Activated CD8-positive, alpha-beta T cell treated with anti-CD3 and anti-CD28 coated beads for 36 hours (primary cell): ENCODE results near the gene ATRAID. TPM values are rescaled to one million over a fixed set of nuclear protein-coding genes. Genes with fewer than 3 reads are reported as not detected.
A peak's percentile ranks its signal among the peaks of the same experiment; 100 is the strongest.

Experiments used
- ATAC-seq: fragments of 200-7000 bp; cut with Tn5 transposase; one replicate; pipeline ENCODE4 v1.10.0; 2021; ENCODE audit warnings: mild to moderate bottlenecking, moderate library complexity
- CTCF ChIA-PET: fragments of 350-600 bp; sonication (Branson Sonifier 250); formaldehyde crosslinking; loops from one replicate; lab custom pipeline; 2021; ENCODE audit warnings: antibody characterized with exemption; lab: Charles Lee
- POLR2A ChIA-PET: fragments of 350-600 bp; sonication (Branson Sonifier 250); formaldehyde crosslinking; loops from one replicate; lab custom pipeline; 2021; ENCODE audit warnings: antibody characterized with exemption; lab: Charles Lee
- DNase-seq: peaks from one replicate; pipeline ENCODE4 v3.0.0-alpha.2; 2020
- H3K27ac Mint-ChIP-seq: one replicate; pipeline ENCODE4 v1.8.0; 2021; ENCODE audit warnings: mild to moderate bottlenecking, mixed read lengths
- H3K27me3 Mint-ChIP-seq: one replicate; pipeline ENCODE4 v1.8.0; 2021; ENCODE audit warnings: mixed read lengths
- H3K36me3 Mint-ChIP-seq: one replicate; pipeline ENCODE4 v1.8.0; 2021; ENCODE audit warnings: low read depth, mixed read lengths
- H3K4me1 Mint-ChIP-seq: one replicate; pipeline ENCODE4 v1.8.0; 2021; ENCODE audit warnings: low read depth, mixed read lengths
- H3K4me3 Mint-ChIP-seq: one replicate; pipeline ENCODE4 v1.8.0; 2021; ENCODE audit warnings: mild to moderate bottlenecking, moderate library complexity, mixed read lengths
- H3K9me3 Mint-ChIP-seq: one replicate; pipeline ENCODE4 v1.8.0; 2021; ENCODE audit warnings: mixed read lengths
- CTCF ChIP-seq: fragments of 200-600 bp; IDR thresholded peaks from one replicate; pipeline ENCODE4 v1.8.0; 2022; ENCODE audit warnings: antibody characterized with exemption, mild to moderate bottlenecking
- intact Hi-C: fragments of 100-400 bp; cut with micrococcal nuclease; formaldehyde crosslinking; loops from one replicate; pipeline ENCODE4 v1.10.0; 2022
- total RNA-seq, 2 experiments: library from RNA; stranded (reverse); gene quantifications; one replicate each; pipeline ENCODE4 v1.2.3, GENCODE V29; 2021

The ATRAID gene
- total RNA-seq, 2 experiments from 2014 or later: 62.6 to 65.2 TPM

- H3K4me1 Mint-ChIP-seq: peaks cover 24% of the 10 kb centered on the region
Observed at GRCh38 chr2:27263287-27264252, 51.7 kb downstream of the ATRAID start.

GRCh38 chr2:27264253-27264752 is 52.5 kb downstream of the ATRAID start:
- POLR2A ChIA-PET: interaction anchor here (1.0 to 1.6 kb wide), 6 partner anchors 13 to 53 kb away, joined by 3 to 7 read pairs (median 4); partner anchors contain the start of genes ATRAID and SLC5A6
- DNase-seq: peak; percentile 28
- peaks cover 24% of the 10 kb centered on the region for H3K4me1 Mint-ChIP-seq
- no peaks in the 10 kb centered on the region for H3K9me3 Mint-ChIP-seq
- H3K4me3 Mint-ChIP-seq: peak overlapping the region; percentile 66
- TF ChIP-seq CTCF: no peak
- peak; percentile 26 for ATAC-seq
- H3K27me3 Mint-ChIP-seq: peaks cover 40% of the 10 kb centered on the region
- no peaks in the 10 kb centered on the region for H3K36me3 Mint-ChIP-seq
- H3K27ac Mint-ChIP-seq: no peak overlapping the region
- intact Hi-C loops: no loop called here
- CTCF ChIA-PET: interaction anchor here (0.7 to 5.5 kb wide), 10 partner anchors 9 to 177 kb away, joined by 3 to 76 read pairs (median 4); partner anchors contain the start of genes ABHD1 and TRIM54

More at GRCh38 chr2:27263287-27264252, 51.7 kb downstream of the ATRAID start:
- DNase-seq (no peak), ATAC-seq (peak; percentile 3)
- peaks cover 44% of the 10 kb centered on the region for H3K27me3 Mint-ChIP-seq
- ChIA-PET POLR2A (interaction anchor here (0.6 to 1.6 kb wide), 4 partner anchors 15 to 52 kb away, joined by 3 to 4 read pairs (median 3); partner anchors contain the start of genes ATRAID and SLC5A6), CTCF (interaction anchor here (1.4 to 5.5 kb wide), 3 partner anchors 12 to 39 kb away, joined by 4 to 76 read pairs (median 38); partner anchors contain the start of gene TRIM54)
- peak overlapping the region; percentile 66 for H3K4me3 Mint-ChIP-seq
- no peak overlapping the region for H3K27ac Mint-ChIP-seq
- no peak for TF ChIP-seq CTCF
- H3K9me3 Mint-ChIP-seq: no peaks in the 10 kb centered on the region
- H3K36me3 Mint-ChIP-seq: no peaks in the 10 kb centered on the region
- intact Hi-C loops: no loop called here

GRCh38 chr2:27264753-27265535 is 53.1 kb downstream of the ATRAID start:
- CTCF ChIA-PET: interaction anchor here (0.7 to 5.5 kb wide), 15 partner anchors 9 to 418 kb away, joined by 3 to 76 read pairs (median 4); partner anchors contain the start of genes ABHD1 and TRIM54
- Mint-ChIP-seq H3K27ac (no peak overlapping the region), H3K4me1 (peaks cover 24% of the 10 kb centered on the region), H3K9me3 (no peaks in the 10 kb centered on the region), H3K4me3 (peak overlapping the region; percentile 65), H3K36me3 (no peaks in the 10 kb centered on the region), H3K27me3 (peaks cover 38% of the 10 kb centered on the region)
- POLR2A ChIA-PET: interaction anchor here (0.8 to 1.6 kb wide), 7 partner anchors 14 to 105 kb away, joined by 3 to 7 read pairs (median 3); partner anchors contain the start of genes ATRAID, EIF2B4, SLC5A6 and SNX17
- ATAC-seq: peak; percentile 50
- no peak for TF ChIP-seq CTCF
- DNase-seq: peak; percentile 62
- intact Hi-C loops: no loop called here

GRCh38 chr2:27265536-27265870 is 53.7 kb downstream of the ATRAID start:
- no peaks in the 10 kb centered on the region for H3K9me3 Mint-ChIP-seq
- ChIA-PET CTCF (interaction anchor here (0.7 to 5.5 kb wide), 13 partner anchors 8 to 418 kb away, joined by 3 to 76 read pairs (median 5); partner anchors contain the start of genes ABHD1 and TRIM54), POLR2A (interaction anchor here (0.8 to 1.6 kb wide), 5 partner anchors 14 to 104 kb away, joined by 3 to 7 read pairs (median 3); partner anchors contain the start of genes EIF2B4 and SNX17)

More at GRCh38 chr2:27265536-27265870, 53.7 kb downstream of the ATRAID start:
- no peak for TF ChIP-seq CTCF
- no peaks in the 10 kb centered on the region for H3K36me3 Mint-ChIP-seq
- ATAC-seq (no peak), DNase-seq (no peak)
- H3K4me3 Mint-ChIP-seq: peak overlapping the region; percentile 28
- peaks cover 35% of the 10 kb centered on the region for H3K27me3 Mint-ChIP-seq
- H3K4me1 Mint-ChIP-seq: peaks cover 24% of the 10 kb centered on the region
- H3K27ac Mint-ChIP-seq: no peak overlapping the region
- intact Hi-C loops: no loop called here

Other genes starting within 250 kb of the ATRAID start
- gene MAPRE3, start 241.4 kb upstream of the ATRAID start, total RNA-seq: 1 to 10 TPM; 1.6 to 1.7 TPM
- gene TMEM214, start 179.1 kb upstream of the ATRAID start, total RNA-seq: 10 to 100 TPM; 54.1 to 58.9 TPM
- 10 to 100 TPM; 12.2 to 16.4 TPM for gene AGBL5, start 160.4 kb upstream of the ATRAID start, total RNA-seq
- 100 to 1,000 TPM; 257 to 262 TPM for gene OST4, start 140.4 kb upstream of the ATRAID start, total RNA-seq
- under 1 TPM; 0.61 to 0.63 TPM for gene EMILIN1, start 133.4 kb upstream of the ATRAID start, total RNA-seq
- 1 to 10 TPM; 6.7 to 9.5 TPM for gene KHK, start 125.3 kb upstream of the ATRAID start, total RNA-seq
- 1 to 10 TPM; 3.7 to 4.3 TPM for gene CGREF1, start 92.9 kb upstream of the ATRAID start, total RNA-seq
- under 1 TPM; 0.36 to 0.50 TPM for gene ABHD1, start 88.2 kb upstream of the ATRAID start, total RNA-seq
- 10 to 100 TPM; 60.5 to 63.2 TPM for gene PREB, start 77.4 kb upstream of the ATRAID start, total RNA-seq
- not detected for gene PRR30, start 72.6 kb upstream of the ATRAID start, total RNA-seq
- gene TCF23, start 63.0 kb upstream of the ATRAID start, total RNA-seq: not detected
- gene SLC5A6, start 227 bp downstream of the ATRAID start, total RNA-seq: 10 to 100 TPM; 34.9 to 37.7 TPM
- gene CAD, start 5.3 kb downstream of the ATRAID start, total RNA-seq: 100 to 1,000 TPM; 125 to 127 TPM
- gene SLC30A3, start 51.0 kb downstream of the ATRAID start, total RNA-seq: under 1 TPM; 0.32 to 0.43 TPM
- not detected for gene DNAJC5G, start 63.4 kb downstream of the ATRAID start, total RNA-seq
- under 1 TPM; 0.16 to 0.23 TPM for gene TRIM54, start 70.4 kb downstream of the ATRAID start, total RNA-seq
- 1 to 10 TPM; 2.5 to 2.7 TPM for gene UCN, start 96.4 kb downstream of the ATRAID start, total RNA-seq
- gene MPV17, start 111.1 kb downstream of the ATRAID start, total RNA-seq: 10 to 100 TPM; 72.3 to 85.1 TPM
- 10 to 100 TPM; 57.6 to 63.6 TPM for gene GTF3C2, start 144.7 kb downstream of the ATRAID start, total RNA-seq
- gene EIF2B4, start 158.3 kb downstream of the ATRAID start, total RNA-seq: 10 to 100 TPM; 29.2 to 30.4 TPM
- 10 to 100 TPM; 74.5 to 82.3 TPM for gene SNX17, start 158.6 kb downstream of the ATRAID start, total RNA-seq
- 1 to 10 TPM; 6.8 to 7.2 TPM for gene ZNF513, start 168.7 kb downstream of the ATRAID start, total RNA-seq
- 100 to 1,000 TPM; 138 to 142 TPM for gene PPM1G, start 197.6 kb downstream of the ATRAID start, total RNA-seq
- gene NRBP1, start 216.6 kb downstream of the ATRAID start, total RNA-seq: 10 to 100 TPM; 60.5 to 62.1 TPM
- 1 to 10 TPM; 4.2 to 4.3 TPM for gene KRTCAP3, start 230.3 kb downstream of the ATRAID start, total RNA-seq